Left colon (tissue), 2 donors: ENCODE results near the gene DIAPH3. TPM values are rescaled to one million over a fixed set of nuclear protein-coding genes. Genes with fewer than 3 reads are reported as not detected.

Experiments
- ATAC-seq: fragments of 200-7000 bp; cut with Tn5 transposase; one replicate; pipeline ENCODE4 v1.9.1; 2020; ENCODE audit warnings: mild to moderate bottlenecking, moderate library complexity
- DNase-seq, 2 donors: peaks; one replicate each; pipeline ENCODE4 v3.0.0-alpha.2; 2020
- intact Hi-C, 2 donors: fragments of 100-400 bp; cut with DNase I in 1 of 2; cut with micrococcal nuclease in 1 of 2; formaldehyde crosslinking; loops; one replicate each; pipeline versions ENCODE4 v1.11.2 to v1.14.0; 2022; cut with DNase I, micrococcal nuclease
- total RNA-seq, 2 donors: library from RNA; stranded (reverse); fragmentation: NEBNext Ultra II Directional; extraction: Animal tissue kit (Norgen Biotek cat#: 25700); gene quantifications; one replicate each; pipeline ENCODE4 v1.2.1, GENCODE V29; 2021
- donor health status: DM: no; HTN: no; CAD: no.
- donor health status: DM: yes; HTN: yes; CAD: no.

Gene DIAPH3
- total RNA-seq, 2 donors from 2014 or later, result 1.9 to 5.0 TPM

DNA sequence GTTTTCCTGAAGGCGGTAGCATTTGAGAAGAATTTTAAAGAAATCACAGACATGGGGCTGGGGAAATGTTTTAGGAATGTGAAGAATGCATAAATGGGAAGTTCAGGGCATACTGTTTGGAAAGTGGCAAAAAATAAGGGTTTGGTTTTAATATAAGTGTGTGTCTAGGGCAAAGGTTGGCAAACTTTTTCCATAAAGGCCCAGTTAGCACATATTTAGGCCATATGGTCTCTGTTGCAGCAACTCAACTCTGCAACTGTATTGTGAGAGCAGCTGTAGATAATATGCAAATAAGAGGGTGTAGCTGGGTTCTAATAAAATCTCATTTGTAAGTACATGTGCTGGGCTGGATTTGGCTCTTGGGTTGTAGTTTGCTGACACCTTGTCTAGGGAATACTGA, 521.9 kb downstream of the DIAPH3 start:
- intact Hi-C loops, result no loop called here
- no peak for ATAC-seq
- no peak for DNase-seq

DNA sequence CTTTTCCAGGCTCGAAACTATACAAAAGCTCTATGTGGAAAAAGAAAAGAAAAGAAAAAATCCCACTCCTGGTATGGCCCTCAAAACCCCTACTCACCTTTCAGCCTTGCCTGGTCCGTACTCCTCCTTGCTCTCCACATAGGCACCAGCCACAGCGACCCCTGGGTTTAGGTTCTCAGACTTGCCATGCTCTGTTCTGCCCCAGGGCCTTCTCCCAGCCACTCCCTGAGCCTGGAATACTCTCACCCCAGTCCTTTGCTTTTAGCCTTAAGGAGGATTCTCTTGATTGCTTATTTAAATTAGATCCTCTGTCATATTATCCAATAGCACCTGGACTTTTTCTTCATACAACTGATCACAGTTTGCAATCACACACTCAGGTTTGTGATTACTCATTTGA, 522.5 kb downstream of the DIAPH3 start:
- intact Hi-C loops, result no loop called here
- DNase-seq, result no peak
- no peak for ATAC-seq

DNA sequence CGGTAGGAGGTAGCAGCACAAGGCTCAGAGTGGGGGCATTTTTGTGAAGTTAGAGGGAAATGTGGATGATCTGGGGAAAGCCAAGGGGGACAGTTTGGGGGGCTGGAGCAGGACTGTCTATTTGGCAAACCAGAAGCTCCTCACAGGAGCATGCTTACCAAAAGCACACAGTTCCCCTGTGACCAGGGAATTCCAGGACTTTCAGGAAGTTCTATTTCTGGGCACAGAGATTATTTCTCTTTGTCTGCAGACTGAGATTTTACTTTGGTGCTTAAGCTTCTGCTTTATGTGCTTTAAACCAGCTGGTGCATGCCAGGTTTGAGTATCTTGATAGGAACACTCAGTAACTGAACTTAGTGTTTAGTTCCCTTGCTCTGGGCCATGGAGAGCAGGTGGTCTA, 525.3 kb downstream of the DIAPH3 start:
- ATAC-seq, result no peak
- intact Hi-C loops, result no loop called here
- DNase-seq, result no peak

DNA sequence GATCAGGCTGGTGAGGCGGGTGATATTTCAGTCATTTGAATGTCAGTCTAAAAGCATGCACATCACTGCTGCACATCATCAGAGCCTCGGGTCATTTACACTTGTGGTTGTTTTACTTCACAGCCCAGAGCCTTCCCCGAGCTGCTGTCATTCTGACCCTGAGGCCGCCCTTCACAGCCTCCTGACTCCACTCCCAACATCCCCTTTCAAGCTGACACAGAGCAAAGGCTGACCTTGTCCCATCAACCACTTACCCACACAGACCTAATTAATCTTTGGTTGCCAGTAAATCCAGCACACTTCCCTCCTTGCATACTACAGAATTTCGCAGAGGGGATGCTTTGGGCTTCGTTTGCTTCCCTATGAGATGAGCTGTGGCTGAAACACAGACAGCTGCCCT, 528.1 kb downstream of the DIAPH3 start:
- DNase-seq (no peak), ATAC-seq (no peak)
- intact Hi-C loops, result no loop called here

DNA sequence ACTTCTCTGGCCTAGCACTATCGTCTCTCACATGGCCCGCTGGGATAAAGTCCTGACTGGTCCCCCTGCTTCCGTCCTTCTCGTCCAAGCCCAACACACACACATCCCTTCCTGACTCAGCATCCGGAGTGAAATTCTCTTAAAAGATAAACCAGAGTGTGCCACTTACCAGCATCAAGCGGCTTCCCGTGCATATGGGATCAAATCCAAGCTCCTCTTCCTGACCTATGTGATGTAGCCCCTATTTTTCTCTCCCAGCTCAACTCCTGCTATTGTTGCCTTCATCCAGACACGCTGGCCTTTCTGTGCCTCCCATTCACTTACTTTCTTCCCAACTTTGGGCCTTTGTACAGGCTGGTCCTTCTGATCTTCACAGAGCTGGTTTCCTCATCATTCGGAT, 530.4 kb downstream of the DIAPH3 start:
- ATAC-seq (no peak), DNase-seq (no peak)
- intact Hi-C loops, result no loop called here

GRCh38 chr13:59631271-59631670, 532.5 kb downstream of the DIAPH3 start:
- DNase-seq (no peak), ATAC-seq (no peak)
- intact Hi-C loops, result no loop called here

DNA sequence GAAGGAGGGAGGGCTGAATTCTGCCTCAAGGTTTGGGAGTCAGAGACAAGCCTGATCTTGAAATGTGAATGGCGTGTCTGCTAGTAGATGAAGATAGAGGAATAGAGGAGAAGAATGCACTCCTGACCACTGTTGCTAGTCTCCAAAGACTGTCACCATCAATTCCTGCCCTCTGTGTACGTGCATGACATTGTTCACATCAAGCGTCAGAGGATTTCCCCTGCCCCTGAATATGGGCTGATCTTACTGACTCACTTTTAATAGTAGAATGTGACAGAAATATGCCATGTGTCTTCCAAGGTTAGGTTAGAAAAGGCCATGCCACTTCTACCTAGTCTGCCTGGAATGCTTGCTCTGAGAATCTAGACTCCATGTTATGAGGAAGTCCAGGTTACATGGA, 538.6 kb downstream of the DIAPH3 start:
- intact Hi-C loops, result no loop called here
- no peak for DNase-seq
- ATAC-seq, result no peak

DNA sequence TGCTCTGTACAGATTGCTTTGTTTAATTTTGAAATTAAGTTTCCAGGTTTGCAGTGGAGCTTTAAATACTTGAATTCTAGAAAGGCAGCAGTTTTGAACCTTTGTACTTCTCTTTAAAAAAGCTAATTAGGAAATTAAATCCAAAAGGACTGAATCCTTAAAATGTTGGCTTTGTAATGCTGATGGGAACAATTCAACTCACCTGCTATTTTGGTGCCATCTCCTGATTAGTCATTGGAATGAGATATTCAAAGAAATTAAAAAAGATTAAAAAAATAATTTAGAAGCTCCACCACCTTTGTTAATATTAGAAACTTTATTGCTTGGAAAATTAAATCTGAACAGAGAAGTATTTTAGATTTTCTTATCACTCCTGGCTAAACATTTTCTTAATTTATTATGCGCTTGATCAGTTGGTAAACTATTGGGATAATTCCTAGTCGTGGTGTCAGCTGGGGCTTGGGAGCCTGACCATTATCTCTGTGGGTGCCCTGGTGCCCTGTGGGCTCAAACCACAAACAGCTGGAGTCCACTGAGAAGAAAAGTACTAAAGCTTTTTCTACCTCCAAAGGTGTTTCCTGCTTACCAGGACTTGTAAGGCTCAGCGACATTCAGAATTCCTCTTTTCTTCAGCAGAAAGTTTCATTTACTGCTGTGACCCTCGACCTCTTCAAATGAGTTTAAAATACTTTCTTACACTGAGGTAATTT, 540.4 kb downstream of the DIAPH3 start:
- ATAC-seq, result no peak
- intact Hi-C loops, result no loop called here

DNA sequence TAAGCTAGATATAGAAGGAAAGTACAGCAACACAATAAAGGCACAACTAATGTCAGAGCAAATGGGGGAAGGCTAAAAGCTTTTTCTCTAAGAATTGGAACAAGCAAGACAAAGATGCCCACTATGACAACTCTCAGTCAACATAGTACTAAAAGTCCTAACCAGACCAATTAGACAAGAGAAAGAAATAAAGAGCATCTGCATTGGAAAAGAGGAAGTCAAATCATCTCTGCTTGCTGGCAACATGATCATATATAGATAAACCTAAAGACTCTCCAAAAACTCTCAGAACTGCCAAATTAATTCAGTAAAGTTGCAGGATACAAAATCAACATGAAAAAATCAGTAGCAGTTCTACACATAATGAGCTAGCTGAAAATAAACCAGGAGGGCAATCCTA, 542.0 kb downstream of the DIAPH3 start:
- intact Hi-C loops, result no loop called here
- no peak for DNase-seq
- ATAC-seq, result no peak

More for the DNA sequence above, 540.4 kb downstream of the DIAPH3 start:
- no peak for DNase-seq

Other genes with a start within 250 kb of the DIAPH3 start
- gene TDRD3, start 233.3 kb upstream of the DIAPH3 start, total RNA-seq, result 10 to 100 TPM; 31.0 to 31.9 TPM